ENCODE data around the gene NDUFC2. TPM values are rescaled to one million over a fixed set of nuclear protein-coding genes. Genes with fewer than 3 reads are reported as not detected.

The NDUFC2 gene
- total and polyA plus RNA-seq, 2 of the 8 experiments (the other 6 are each of a cell fraction or from before 2014, with no cell fraction given), result 216 to 356 TPM

DNA sequence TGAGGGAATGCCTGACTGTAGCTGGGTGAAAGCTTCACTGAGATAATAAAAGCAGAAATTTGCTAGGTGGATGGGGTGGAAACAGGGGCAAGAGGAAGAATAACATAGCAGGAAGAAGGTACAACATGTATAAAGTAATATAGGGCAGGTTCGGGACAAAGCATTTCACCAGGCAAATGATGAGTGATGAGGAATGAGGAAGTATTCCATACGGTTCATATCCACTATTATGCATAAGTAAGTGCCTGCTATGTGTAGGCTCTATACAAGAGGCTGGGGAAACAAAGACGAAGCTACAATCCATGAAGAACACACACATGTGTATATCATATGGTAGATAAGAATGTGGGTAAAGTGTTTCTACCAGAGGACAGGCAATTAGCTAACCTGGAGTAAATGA is 7.9 kb downstream of the NDUFC2 start (continued):
- TF ChIP-seq TCF12 (IDR thresholded peaks at IDR 0.05; ENCODE audit: low read depth, low read length) (no peak), ZNF274 (IDR thresholded peaks at IDR 0.05; ENCODE audit: borderline replicate concordance, extremely low read depth, low read length) (no peak), YY1 (IDR thresholded peaks at IDR 0.05; ENCODE audit: low read depth, low read length) (no peak)

Data from H1 (cell line).